ENCODE results near the gene PAN2.
"Not testable (repeated sequence)": the region's sequence is repeated elsewhere in the genome, so short reads cannot be mapped to it uniquely, and the experiment has no call there.

Gene PAN2

GRCh38 chr12:56351325-56351724 lies 17.5 kb upstream of the PAN2 start:
- H3K4me2 ChIP-seq (ENCODE audit: low read depth, low read length, poor library complexity, severe bottlenecking): no peak overlapping the region
- H2AFZ ChIP-seq (ENCODE audit: low read depth, low read length, severe bottlenecking): no peak overlapping the region
- H3K27me3 ChIP-seq (ENCODE audit: low read length): no peaks in the 10 kb centered on the region
- H3K27ac ChIP-seq (ENCODE audit: low read depth, low read length): no peak overlapping the region
- no peaks in the 10 kb centered on the region; the same call in 1 of the 2 replicates for H3F3A ChIP-seq (ENCODE audit: insufficient read depth)
- no peak overlapping the region for H3K9ac ChIP-seq (ENCODE audit: low read length)
- TF ChIP-seq, protein P1, sequence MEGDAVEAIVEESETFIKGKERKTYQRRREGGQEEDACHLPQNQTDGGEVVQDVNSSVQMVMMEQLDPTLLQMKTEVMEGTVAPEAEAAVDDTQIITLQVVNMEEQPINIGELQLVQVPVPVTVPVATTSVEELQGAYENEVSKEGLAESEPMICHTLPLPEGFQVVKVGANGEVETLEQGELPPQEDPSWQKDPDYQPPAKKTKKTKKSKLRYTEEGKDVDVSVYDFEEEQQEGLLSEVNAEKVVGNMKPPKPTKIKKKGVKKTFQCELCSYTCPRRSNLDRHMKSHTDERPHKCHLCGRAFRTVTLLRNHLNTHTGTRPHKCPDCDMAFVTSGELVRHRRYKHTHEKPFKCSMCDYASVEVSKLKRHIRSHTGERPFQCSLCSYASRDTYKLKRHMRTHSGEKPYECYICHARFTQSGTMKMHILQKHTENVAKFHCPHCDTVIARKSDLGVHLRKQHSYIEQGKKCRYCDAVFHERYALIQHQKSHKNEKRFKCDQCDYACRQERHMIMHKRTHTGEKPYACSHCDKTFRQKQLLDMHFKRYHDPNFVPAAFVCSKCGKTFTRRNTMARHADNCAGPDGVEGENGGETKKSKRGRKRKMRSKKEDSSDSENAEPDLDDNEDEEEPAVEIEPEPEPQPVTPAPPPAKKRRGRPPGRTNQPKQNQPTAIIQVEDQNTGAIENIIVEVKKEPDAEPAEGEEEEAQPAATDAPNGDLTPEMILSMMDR (IDR thresholded peaks at IDR 0.05; ENCODE audit: insufficient read depth, low read length, poor library complexity, severe bottlenecking): no peak
- TF ChIP-seq EZH2phosphoT487 (conservative IDR thresholded peaks at IDR 0.05; ENCODE audit: low read length): no peak
- H3K4me3 ChIP-seq (ENCODE audit: insufficient read depth, low read length, poor library complexity, severe bottlenecking): no peak overlapping the region
- H3K9me3 ChIP-seq (ENCODE audit: insufficient read depth, low read length): no peaks in the 10 kb centered on the region
- H4K20me1 ChIP-seq (ENCODE audit: low read depth, low read length): no peaks in the 10 kb centered on the region
- peaks cover 17% of the 10 kb centered on the region; the same call in 1 of the 2 replicates for H3K36me3 ChIP-seq (ENCODE audit: low read length)
- H3K79me2 ChIP-seq (ENCODE audit: insufficient read depth, low read length): no peaks in the 10 kb centered on the region
- no peaks in the 10 kb centered on the region for H3K9me2 ChIP-seq (replicated peaks; ENCODE audit: insufficient read depth, low read length)

DNA sequence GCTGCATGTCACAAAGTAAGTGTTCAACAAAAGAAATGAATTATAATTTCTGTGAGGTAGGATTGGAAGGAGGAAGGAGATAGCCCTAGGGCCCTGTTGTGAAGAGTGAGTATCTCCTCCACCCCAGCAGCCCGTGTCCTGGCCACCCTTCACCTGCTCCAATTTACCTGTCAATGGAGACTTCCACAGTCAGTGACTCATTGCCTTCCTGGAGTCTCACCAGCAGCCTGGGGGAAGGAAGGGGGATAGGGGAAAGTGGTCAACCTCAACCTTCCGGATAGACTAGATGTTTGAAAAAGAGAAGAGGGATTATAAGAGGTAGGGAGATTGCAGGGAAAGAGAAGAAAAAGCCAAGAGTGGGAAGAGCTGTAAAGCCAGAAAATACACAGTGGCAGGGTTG lies 16.9 kb upstream of the PAN2 start:
- no peaks in the 10 kb centered on the region; the same call in 1 of the 2 replicates for H3F3A ChIP-seq (ENCODE audit: insufficient read depth)
- peaks cover 17% of the 10 kb centered on the region; the same call in 1 of the 2 replicates for H3K36me3 ChIP-seq (ENCODE audit: low read length)
- no peak overlapping the region for H3K27ac ChIP-seq (ENCODE audit: low read depth, low read length)
- no peak overlapping the region for H3K4me2 ChIP-seq (ENCODE audit: low read depth, low read length, poor library complexity, severe bottlenecking)
- no peak overlapping the region for H2AFZ ChIP-seq (ENCODE audit: low read depth, low read length, severe bottlenecking)
- no peaks in the 10 kb centered on the region for H3K79me2 ChIP-seq (ENCODE audit: insufficient read depth, low read length)
- H3K9me3 ChIP-seq (ENCODE audit: insufficient read depth, low read length): no peaks in the 10 kb centered on the region
- no peaks in the 10 kb centered on the region for H4K20me1 ChIP-seq (ENCODE audit: low read depth, low read length)
- no peaks in the 10 kb centered on the region for H3K27me3 ChIP-seq (ENCODE audit: low read length)
- H3K9ac ChIP-seq (ENCODE audit: low read length): no peak overlapping the region
- no peak overlapping the region for H3K4me3 ChIP-seq (ENCODE audit: insufficient read depth, low read length, poor library complexity, severe bottlenecking)
- H3K9me2 ChIP-seq (replicated peaks; ENCODE audit: insufficient read depth, low read length): no peaks in the 10 kb centered on the region
- no peak for TF ChIP-seq EZH2phosphoT487 (conservative IDR thresholded peaks at IDR 0.05; ENCODE audit: low read length)
- TF ChIP-seq, protein P1 (IDR thresholded peaks at IDR 0.05; ENCODE audit: insufficient read depth, low read length, poor library complexity, severe bottlenecking): no peak

DNA sequence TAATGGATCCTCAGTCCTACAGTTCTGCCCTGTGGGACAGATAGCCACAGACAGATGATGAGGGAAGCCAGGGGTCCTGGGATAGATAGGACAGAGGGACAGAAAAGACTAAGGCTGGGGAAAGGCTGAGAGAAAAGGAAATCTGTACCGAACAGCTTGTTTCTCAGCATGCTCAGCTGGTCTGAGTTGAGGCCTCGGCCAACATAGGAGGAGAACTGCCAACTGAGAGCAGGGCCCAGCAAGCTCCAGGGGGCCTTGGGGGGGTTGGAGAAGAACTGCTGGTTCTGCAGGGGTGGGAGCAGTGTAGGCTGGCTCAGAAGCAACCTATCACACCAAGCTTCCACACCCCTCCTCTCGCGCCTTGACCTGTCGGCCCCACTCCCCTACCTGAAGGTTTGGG lies 15.0 kb upstream of the PAN2 start:
- no peaks in the 10 kb centered on the region for H4K20me1 ChIP-seq (ENCODE audit: low read depth, low read length)
- H3K79me2 ChIP-seq (ENCODE audit: insufficient read depth, low read length): no peaks in the 10 kb centered on the region
- TF ChIP-seq, protein P1 (IDR thresholded peaks at IDR 0.05; ENCODE audit: insufficient read depth, low read length, poor library complexity, severe bottlenecking): no peak
- no peak for TF ChIP-seq EZH2phosphoT487 (conservative IDR thresholded peaks at IDR 0.05; ENCODE audit: low read length)
- H3K9ac ChIP-seq (ENCODE audit: low read length): no peak overlapping the region
- no peaks in the 10 kb centered on the region; the same call in 1 of the 2 replicates for H3F3A ChIP-seq (ENCODE audit: insufficient read depth)
- H3K4me3 ChIP-seq (ENCODE audit: insufficient read depth, low read length, poor library complexity, severe bottlenecking): no peak overlapping the region
- H3K9me3 ChIP-seq (ENCODE audit: insufficient read depth, low read length): no peaks in the 10 kb centered on the region
- no peak overlapping the region for H2AFZ ChIP-seq (ENCODE audit: low read depth, low read length, severe bottlenecking)
- H3K27me3 ChIP-seq (ENCODE audit: low read length): no peaks in the 10 kb centered on the region
- H3K9me2 ChIP-seq (replicated peaks; ENCODE audit: insufficient read depth, low read length): no peaks in the 10 kb centered on the region
- peaks cover 12% of the 10 kb centered on the region; the same call in 1 of the 2 replicates for H3K36me3 ChIP-seq (ENCODE audit: low read length)
- no peak overlapping the region for H3K27ac ChIP-seq (ENCODE audit: low read depth, low read length)
- H3K4me2 ChIP-seq (ENCODE audit: low read depth, low read length, poor library complexity, severe bottlenecking): no peak overlapping the region

DNA sequence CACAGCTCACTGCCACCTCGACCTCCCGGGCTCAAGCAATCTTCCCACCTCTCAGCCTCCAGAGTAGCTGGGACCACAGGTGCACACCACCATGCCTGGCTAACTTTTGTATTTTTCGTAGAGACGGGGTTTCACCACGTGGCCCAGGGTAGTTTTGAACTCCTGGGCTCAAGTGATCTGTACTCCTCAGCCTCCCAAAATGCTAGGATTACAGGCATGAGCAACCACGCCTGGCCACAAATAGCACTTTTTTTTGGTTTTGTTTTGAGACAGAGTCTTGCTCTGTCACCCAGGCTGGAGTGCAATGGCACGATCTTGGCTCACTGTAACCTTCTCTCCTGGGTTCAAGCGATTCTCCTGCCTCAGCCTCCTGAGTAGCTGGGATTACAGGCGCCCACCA lies 13.5 kb upstream of the PAN2 start:
- not testable (repeated sequence) for H3K9me2 ChIP-seq (replicated peaks; ENCODE audit: insufficient read depth, low read length)
- peaks cover 12% of the 10 kb centered on the region; the same call in 1 of the 2 replicates for H3K36me3 ChIP-seq (ENCODE audit: low read length)

More for the DNA sequence above, 13.5 kb upstream of the PAN2 start:
- H3K9ac ChIP-seq (ENCODE audit: low read length); H2AFZ ChIP-seq (ENCODE audit: low read depth, low read length, severe bottlenecking); H3K27me3 ChIP-seq (ENCODE audit: low read length); H4K20me1 ChIP-seq (ENCODE audit: low read depth, low read length); H3K4me3 ChIP-seq (ENCODE audit: insufficient read depth, low read length, poor library complexity, severe bottlenecking); H3F3A ChIP-seq (ENCODE audit: insufficient read depth); H3K27ac ChIP-seq (ENCODE audit: low read depth, low read length); H3K9me3 ChIP-seq (ENCODE audit: insufficient read depth, low read length); H3K4me2 ChIP-seq (ENCODE audit: low read depth, low read length, poor library complexity, severe bottlenecking); H3K79me2 ChIP-seq (ENCODE audit: insufficient read depth, low read length): not testable (repeated sequence)

All from SU-DHL-6 (cell line).